HL-60/S4 (cell line): ENCODE data around the gene COL26A1.
"Not testable (repeated sequence)": the region's sequence is repeated elsewhere in the genome, so short reads cannot be mapped to it uniquely, and the experiment has no call there.

Experiments used
- in situ Hi-C: fragments of 300-500 bp; cut with MboI; formaldehyde crosslinking; loops from 2 replicates; pipeline ENCODE4 v1.14.3; 2022; ENCODE audit warnings: low sequenced_read_pairs

COL26A1 gene

GRCh38 chr7:101362334-101363195, at the start of gene COL26A1:
Gene COL26A1 (plus strand): TSS chr7:101362875. CDS start chr7:101363033, 158 bp downstream.
- in situ Hi-C loops: no loop called here

DNA sequence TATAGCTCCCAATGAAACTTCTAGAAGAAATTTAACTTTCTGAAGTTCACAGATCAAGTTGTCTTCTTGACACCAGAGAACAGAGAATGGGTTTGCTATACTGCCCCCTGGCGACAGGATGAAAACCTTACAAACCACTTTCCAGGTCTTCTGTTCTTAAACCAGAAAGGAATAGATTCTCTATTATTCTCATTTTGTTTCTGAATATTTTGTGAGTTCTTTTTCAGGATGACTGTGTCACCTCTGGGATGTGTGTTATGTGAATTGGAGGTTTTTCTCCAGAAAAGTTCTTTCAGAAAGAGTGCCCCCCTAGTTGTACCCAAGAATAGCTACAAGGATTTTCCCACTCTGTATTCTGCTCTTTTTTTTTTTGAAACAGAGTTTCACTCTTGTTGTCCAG, 47.3 kb upstream of the COL26A1 start:
- in situ Hi-C loops: no loop called here

DNA sequence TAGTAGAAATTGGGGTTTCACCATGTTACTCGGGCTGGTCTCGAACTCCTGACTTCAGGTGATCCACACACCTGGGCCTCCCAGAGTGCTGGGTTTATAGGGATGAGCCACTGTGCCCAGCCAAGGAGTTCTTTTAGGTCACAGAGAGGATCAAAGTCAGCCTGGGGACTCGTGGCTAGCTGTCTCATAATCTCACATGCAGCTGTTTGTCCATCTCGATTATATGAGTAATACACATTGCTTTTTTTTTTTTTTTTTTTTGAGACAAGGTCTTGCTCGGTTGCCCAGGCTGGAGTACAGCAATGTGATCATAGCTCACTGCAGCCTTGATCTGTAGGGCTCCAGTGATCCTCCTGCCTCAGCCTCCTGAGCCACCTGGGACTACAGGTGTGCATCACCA, 43.3 kb upstream of the COL26A1 start:
- in situ Hi-C loops: no loop called here

DNA sequence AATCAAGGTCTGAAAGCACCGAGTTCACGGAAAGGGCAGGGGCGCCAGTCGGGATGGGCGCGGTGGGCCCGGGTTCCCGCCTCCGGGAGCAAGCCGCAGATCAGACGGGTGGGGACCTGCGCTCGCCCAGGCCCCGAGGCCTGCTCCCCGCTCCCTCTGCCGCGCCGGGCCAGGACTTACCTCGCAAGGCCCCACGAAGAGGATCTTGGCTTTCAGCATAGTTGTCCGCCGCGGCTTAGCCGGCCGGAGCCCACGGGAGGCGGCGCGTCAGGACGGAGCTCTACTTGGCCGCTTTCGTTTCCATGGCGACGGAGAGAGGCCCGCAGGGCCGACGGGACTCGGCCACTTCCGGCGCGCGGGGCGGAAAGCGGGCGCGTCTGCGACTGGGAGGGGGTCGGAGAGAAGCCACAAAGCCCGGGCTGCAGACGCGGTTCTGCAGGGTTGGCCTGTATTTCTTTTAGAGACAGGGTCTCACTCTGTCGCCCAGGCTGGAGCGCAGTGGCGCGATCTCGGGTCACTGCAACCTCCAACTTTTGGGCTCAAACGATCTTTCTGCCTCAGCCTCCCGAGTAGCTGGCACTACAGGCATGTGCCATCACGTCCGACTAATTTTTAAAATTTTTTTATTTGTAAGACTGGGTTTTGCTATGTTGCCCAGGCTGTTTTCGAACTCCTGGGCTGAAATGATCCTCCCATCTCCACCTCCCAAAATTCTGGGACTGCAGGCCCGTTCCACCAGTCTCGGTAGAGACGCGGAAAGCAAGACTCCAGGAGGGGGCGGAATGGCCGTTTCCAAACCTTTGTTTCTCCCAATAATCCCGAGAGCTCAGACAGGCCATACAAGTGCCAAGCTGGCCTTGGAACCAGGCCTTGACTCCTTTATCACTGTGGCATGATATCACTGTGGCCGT, 40.9 kb upstream of the COL26A1 start, which contains the start of gene IFT22:
TSS of gene IFT22 (minus strand) at position 322 of the 911 bp plus-strand sequence. CDS start at position 219, 103 bp downstream.
- in situ Hi-C loops: no loop called here

DNA sequence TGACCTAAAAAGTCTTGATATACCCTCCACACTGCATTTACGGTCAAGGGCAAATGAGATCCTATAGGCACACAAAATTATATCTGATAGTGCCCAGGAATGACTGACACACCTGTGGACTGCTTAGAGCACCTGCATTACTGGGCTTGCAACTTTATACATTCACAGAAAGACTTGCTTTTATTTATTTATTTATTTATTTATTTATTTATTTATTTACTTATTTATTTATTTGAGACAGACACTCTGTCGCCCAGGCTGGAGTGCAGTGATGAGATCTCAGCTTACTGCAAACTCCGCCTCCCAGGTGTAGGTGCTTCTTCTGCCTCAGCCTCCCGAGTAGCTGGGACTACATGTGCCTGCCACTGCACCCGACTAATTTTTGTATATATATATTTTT, 34.5 kb upstream of the COL26A1 start:
- in situ Hi-C loops: no loop called here

- in situ Hi-C loops: no loop called here
These were observed 32.6 kb upstream of the COL26A1 start for GRCh38 chr7:101330011-101330484.

GRCh38 chr7:101332026-101332425, 30.6 kb upstream of the COL26A1 start:
- in situ Hi-C loops: no loop called here

DNA sequence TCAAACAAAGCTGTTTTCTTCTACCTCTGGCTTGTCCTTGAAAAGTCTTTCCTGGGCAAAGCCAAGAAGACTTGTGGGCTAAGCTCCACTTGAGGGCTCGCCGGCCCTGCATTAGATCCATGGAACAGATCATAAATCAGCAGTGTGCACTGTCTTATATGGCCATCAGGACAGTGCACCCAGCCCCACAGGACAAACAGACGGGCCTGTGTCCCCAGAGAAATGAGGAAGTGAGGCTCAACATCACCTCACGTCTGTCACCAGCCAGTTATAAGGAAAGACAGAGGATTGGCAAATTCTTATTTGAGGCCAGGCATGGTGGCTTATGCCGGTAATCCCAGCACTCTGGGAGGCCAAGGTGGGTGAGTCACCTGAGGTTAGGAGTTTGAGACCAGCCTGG, 28.8 kb upstream of the COL26A1 start:
- in situ Hi-C loops: no loop called here

GRCh38 chr7:101340379-101340778, 22.3 kb upstream of the COL26A1 start:
- in situ Hi-C loops: no loop called here

GRCh38 chr7:101342892-101343291, 19.8 kb upstream of the COL26A1 start:
- in situ Hi-C loops: no loop called here

- in situ Hi-C loops: no loop called here
These were observed 15.2 kb upstream of the COL26A1 start for GRCh38 chr7:101347477-101347876.

DNA sequence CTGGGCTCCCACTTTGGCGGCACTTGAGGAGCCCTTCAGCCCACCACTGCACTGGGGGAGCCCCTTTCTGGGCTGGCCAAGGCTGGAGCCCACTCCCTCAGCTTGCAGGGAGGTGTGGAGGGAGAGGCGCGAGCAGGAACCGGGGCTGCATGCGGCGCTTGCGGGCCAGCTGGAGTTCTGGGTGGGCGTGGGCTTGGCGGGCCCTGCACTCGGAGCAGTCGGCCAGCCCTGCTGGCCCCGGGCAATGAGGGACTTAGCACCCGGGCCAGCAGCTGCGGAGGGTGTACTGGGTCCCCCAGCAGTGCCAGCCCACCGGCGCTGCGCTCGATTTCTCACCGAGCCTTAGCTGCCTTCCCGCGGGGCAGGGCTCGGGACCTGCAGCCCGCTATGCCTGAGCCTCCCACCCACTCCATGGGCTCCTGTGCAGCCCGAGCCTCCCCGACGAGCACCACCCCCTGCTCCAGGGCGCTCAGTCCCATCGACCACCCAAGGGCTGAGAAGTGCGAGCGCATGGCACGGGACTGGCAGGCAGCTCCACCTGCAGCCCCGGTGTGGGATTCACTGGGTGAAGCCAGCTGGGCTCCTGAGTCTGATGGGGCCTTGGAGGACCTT, 14.1 kb upstream of the COL26A1 start:
- in situ Hi-C loops: not testable (repeated sequence)

- in situ Hi-C loops: not testable (repeated sequence)
These were observed 13.4 kb upstream of the COL26A1 start for GRCh38 chr7:101349300-101349699.

- in situ Hi-C loops: no loop called here
These were observed 9.8 kb upstream of the COL26A1 start for GRCh38 chr7:101352920-101353308.

DNA sequence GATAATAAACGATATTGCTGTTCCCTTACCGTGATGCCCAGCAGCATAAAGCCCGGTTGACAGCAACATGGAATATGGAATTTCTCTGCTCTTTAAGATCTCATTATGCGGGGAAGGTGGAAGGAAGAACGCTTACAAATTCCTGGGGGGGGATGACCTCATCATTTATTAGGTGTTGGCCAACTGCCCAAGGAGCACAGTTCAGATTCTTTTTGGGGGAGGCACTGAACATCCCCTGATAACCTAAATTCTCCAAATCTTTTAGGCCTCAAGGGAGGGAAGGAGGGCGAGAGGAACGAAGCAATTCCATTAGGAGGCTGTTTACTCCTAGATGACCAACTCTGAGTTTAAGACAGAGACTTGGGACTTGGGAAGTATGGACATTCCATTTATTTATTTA, 5.2 kb upstream of the COL26A1 start:
- in situ Hi-C loops: no loop called here

- in situ Hi-C loops: no loop called here
These were observed 590 bp downstream of the COL26A1 start for GRCh38 chr7:101363196-101363733.

DNA sequence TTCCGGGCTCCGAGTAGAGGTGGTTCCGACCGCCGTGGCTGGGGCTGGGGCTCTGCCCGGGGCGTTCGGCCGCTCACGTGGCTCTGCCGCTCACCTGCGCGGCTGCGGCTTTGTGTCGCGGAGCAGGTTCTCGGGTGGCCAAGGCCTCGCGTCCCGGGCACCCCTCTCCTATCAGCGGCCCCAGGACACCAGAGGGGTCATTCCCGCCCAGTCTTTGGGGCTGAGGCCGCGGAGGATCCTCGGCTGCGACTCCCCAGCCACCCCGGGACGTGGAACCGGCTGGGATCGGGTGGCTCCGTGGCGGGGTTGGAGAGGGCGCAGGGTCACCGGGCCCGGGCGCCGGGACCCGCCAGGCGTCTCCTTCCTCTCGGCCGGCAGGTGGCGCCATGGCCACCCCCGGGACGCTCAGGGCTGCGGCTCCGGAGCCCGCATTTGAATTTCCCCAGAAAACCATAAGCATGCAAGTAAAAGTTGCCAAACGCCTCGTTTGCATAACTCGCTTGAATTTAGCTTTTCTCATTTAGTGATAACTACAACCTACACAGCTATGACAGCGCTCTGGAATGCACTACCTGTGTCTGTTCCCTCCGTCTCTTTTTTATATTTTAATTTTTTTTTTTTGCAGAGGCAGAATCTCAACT, 1.2 kb downstream of the COL26A1 start:
- in situ Hi-C loops: no loop called here

DNA sequence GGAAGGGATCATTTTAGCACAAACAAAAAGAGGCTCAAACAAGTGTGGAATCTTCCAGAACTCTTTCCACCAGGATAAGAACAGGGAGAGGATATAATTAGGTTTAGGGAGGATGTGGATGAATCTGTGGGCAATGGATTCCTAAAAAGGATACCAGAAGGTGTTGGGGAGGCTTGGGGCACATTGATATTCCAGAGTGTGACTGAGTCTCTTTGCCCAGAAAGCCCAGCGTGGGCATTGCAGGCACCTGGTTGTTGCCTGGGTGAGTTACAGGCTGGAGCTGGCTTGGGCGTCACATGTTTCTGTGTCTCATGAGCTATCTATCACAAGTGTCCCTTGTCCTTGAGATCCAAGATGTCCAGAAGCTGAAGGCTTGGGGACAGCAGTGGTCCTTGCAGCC, 3.3 kb downstream of the COL26A1 start:
- in situ Hi-C loops: no loop called here

DNA sequence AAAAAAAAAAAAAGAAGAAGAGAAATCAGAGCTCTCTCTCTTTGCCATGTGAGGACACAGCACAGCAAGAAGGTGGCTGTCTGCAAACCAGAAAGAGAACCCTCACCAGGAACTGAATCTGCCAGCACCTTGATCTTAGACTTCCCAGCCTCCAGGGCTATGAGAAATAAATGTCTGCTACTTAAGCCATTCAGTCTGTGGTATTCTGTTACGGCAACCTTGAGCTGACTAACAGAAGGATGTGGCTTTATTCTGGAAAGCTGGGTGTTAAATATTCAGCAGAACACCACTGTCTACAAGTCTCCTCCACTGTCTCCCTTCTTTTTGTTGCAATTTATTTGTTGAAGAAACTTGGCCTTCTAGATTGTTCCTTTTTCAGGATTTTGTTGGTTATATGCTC, 5.0 kb downstream of the COL26A1 start:
- in situ Hi-C loops: no loop called here

DNA sequence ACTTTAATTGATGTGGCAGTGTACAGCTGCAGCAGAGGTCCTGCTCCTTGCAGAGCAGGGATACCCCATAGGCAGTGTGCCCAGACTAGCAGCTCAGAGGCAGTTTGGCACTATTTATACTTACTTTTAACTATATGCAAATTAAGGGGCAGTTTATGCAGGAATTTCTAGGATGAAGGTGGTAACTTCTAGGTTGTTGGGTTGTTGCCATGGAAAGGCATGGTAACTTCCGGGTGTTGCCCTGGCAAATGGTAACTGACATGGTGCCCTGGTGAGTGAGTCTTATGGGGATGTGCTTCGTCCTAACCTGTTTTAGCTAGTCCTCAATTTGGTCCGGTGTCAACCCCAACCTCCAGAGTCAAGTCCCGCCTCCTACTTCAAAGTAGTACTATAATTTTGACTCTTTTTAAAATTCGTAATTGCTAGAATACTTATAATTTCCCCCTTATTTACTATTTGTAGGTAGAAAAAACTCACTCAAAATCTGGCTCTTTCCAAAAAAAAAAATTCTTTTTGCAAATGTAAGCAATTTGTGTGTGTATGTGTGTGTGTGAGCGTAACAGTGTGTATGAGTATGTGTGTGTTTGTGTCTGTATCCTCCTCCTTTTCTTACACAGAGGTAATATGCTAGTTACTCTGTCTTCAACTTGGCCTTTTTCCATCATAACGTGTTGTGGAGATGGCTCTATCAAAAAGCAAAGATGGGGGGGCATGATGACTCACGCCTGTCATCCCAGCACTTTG, 5.9 kb downstream of the COL26A1 start:
- in situ Hi-C loops: no loop called here
